Keratinocyte (primary cell): ENCODE data around the gene PEPD.

Experiments used
- CTCF ChIP-seq, 3 experiments: IDR thresholded peaks in 1 of 3; conservative IDR thresholded peaks in 1 of 3; optimal IDR thresholded peaks in 1 of 3; 2 replicates in 2 of 3; 3 replicates in 1 of 3; pipeline versions ENCODE3 to v1.5.1; 2011; ENCODE audit warnings: low read length in 3 of 3, mild to moderate bottlenecking in 3 of 3, moderate library complexity in 2 of 3, control low read depth in 1 of 3, inconsistent platforms in 1 of 3; ENCODE audit not compliant: insufficient read depth in 2 of 3; ENCODE audit errors: extremely low read depth in 1 of 3
- EZH2 ChIP-seq: IDR thresholded peaks from one replicate; pipeline ENCODE4 v1.6.1; 2012; ENCODE audit warnings: inconsistent platforms, mild to moderate bottlenecking, low read length, moderate library complexity

GRCh38 chr19:33413868-33414666, 107.5 kb downstream of the PEPD start:
- TF ChIP-seq CTCF (optimal IDR thresholded peaks at IDR 0.05 in 1 of 3, IDR thresholded peaks at IDR 0.05 in 1 of 3, conservative IDR thresholded peaks at IDR 0.05 in 1 of 3; ENCODE audit: extremely low read depth in 1 of 3, insufficient read depth in 2 of 3, low read length in 3 of 3) (no peak), EZH2 (no peak)
